ENCODE measurements around the gene UBE2K. TPM values are rescaled to one million over a fixed set of nuclear protein-coding genes. Genes with fewer than 3 reads are reported as not detected.

UBE2K gene
- total and polyA plus RNA-seq, 2 experiments from 2014 or later, result 26.7 to 127 TPM

- no peaks in the 10 kb centered on the region for H3K9me2 ChIP-seq (ENCODE audit: insufficient read depth)
- H3K27me3 ChIP-seq (replicated peaks; ENCODE audit: insufficient read depth), result no peaks in the 10 kb centered on the region
- no peak overlapping the region for H3K4me3 ChIP-seq
- H3K9me3 ChIP-seq (ENCODE audit: low read depth), result no peaks in the 10 kb centered on the region
- no peaks in the 10 kb centered on the region for H3K36me3 ChIP-seq (ENCODE audit: low read depth)
- TF ChIP-seq EZH2phosphoT487 (IDR thresholded peaks at IDR 0.05; ENCODE audit: insufficient read depth, low read depth), result no peak
- no peak for TF ChIP-seq EZH2 (IDR thresholded peaks at IDR 0.05; ENCODE audit: insufficient read depth, poor library complexity, severe bottlenecking)
- peak; percentile 50 for DNase-seq
- 78 to 82% methylated on average over 6 to 7 of the region's 7 CpGs for WGBS, 2 experiments (ENCODE audit: low coverage in 1 of 2, low lambda C conversion rate in 2 of 2, missing lambda C conversion rate in 2 of 2)
- no peak overlapping the region for H3K9ac ChIP-seq
- no peaks in the 10 kb centered on the region for H4K20me1 ChIP-seq (ENCODE audit: insufficient read depth)
- H3K4me1 ChIP-seq (ENCODE audit: insufficient read depth), result no peaks in the 10 kb centered on the region
- no peak overlapping the region for H3K27ac ChIP-seq
- H3F3A ChIP-seq (ENCODE audit: insufficient read depth), result peaks cover 15% of the 10 kb centered on the region; the same call in 1 of the 2 replicates
- in situ Hi-C loops (cut with MboI), result no loop called here
- no peak overlapping the region for H3K4me2 ChIP-seq (ENCODE audit: unreplicated experiment)
- no peaks in the 10 kb centered on the region for H3K79me2 ChIP-seq (ENCODE audit: insufficient read depth)
- H2AFZ ChIP-seq, result no peak overlapping the region
These were observed 116.7 kb downstream of the UBE2K start for GRCh38 chr4:39814403-39815185.

GRCh38 chr4:39818646-39819045 is 120.7 kb downstream of the UBE2K start:
- TF ChIP-seq EZH2 (IDR thresholded peaks at IDR 0.05; ENCODE audit: insufficient read depth, poor library complexity, severe bottlenecking), result no peak
- no peak for TF ChIP-seq EZH2phosphoT487 (IDR thresholded peaks at IDR 0.05; ENCODE audit: insufficient read depth, low read depth)
- whole genome bisulfite sequencing, 2 experiments (ENCODE audit: low coverage in 1 of 2, low lambda C conversion rate in 2 of 2, missing lambda C conversion rate in 2 of 2), result 89 to 90% methylated on average over 5 of the region's 5 CpGs
- H3K4me3 ChIP-seq, result no peak overlapping the region

GRCh38 chr4:39820186-39820585 is 122.2 kb downstream of the UBE2K start:
- H3K4me2 ChIP-seq (ENCODE audit: unreplicated experiment), result no peak overlapping the region
- no peaks in the 10 kb centered on the region for H3K9me2 ChIP-seq (ENCODE audit: insufficient read depth)
- H3K36me3 ChIP-seq (ENCODE audit: low read depth), result peaks cover 7% of the 10 kb centered on the region
- H2AFZ ChIP-seq, result no peak overlapping the region
- peaks cover 5% of the 10 kb centered on the region for H3K4me1 ChIP-seq (ENCODE audit: insufficient read depth)
- no peak for TF ChIP-seq EZH2phosphoT487 (IDR thresholded peaks at IDR 0.05; ENCODE audit: insufficient read depth, low read depth)
- TF ChIP-seq EZH2 (IDR thresholded peaks at IDR 0.05; ENCODE audit: insufficient read depth, poor library complexity, severe bottlenecking), result no peak
- H3F3A ChIP-seq (ENCODE audit: insufficient read depth), result peaks cover 20% of the 10 kb centered on the region; the same call in 1 of the 2 replicates
- H3K27me3 ChIP-seq (replicated peaks; ENCODE audit: insufficient read depth), result no peaks in the 10 kb centered on the region
- H4K20me1 ChIP-seq (ENCODE audit: insufficient read depth), result no peaks in the 10 kb centered on the region
- in situ Hi-C loops (cut with MboI), result no loop called here
- no peak overlapping the region for H3K4me3 ChIP-seq
- no peak overlapping the region for H3K9ac ChIP-seq
- H3K9me3 ChIP-seq (ENCODE audit: low read depth), result no peaks in the 10 kb centered on the region
- no peak for DNase-seq
- 0 out of 2 replicates have a peak, but pooled peaks cover 6% of the 10 kb centered on the region for H3K79me2 ChIP-seq (ENCODE audit: insufficient read depth)
- H3K27ac ChIP-seq, result no peak overlapping the region
- WGBS, 2 experiments (ENCODE audit: low coverage in 1 of 2, low lambda C conversion rate in 2 of 2, missing lambda C conversion rate in 2 of 2), result 74 to 83% methylated on average over 5 of the region's 5 CpGs

More at GRCh38 chr4:39818646-39819045, 120.7 kb downstream of the UBE2K start:
- no peak for DNase-seq
- no peaks in the 10 kb centered on the region for H3K27me3 ChIP-seq (replicated peaks; ENCODE audit: insufficient read depth)
- H3F3A ChIP-seq (ENCODE audit: insufficient read depth), result peaks cover 13% of the 10 kb centered on the region; the same call in 1 of the 2 replicates
- H3K36me3 ChIP-seq (ENCODE audit: low read depth), result no peaks in the 10 kb centered on the region; the same call in 1 of the 2 replicates
- no peak overlapping the region for H3K9ac ChIP-seq
- no peaks in the 10 kb centered on the region for H3K79me2 ChIP-seq (ENCODE audit: insufficient read depth)
- H3K9me3 ChIP-seq (ENCODE audit: low read depth), result no peaks in the 10 kb centered on the region
- H2AFZ ChIP-seq, result no peak overlapping the region
- H3K27ac ChIP-seq, result no peak overlapping the region
- no peaks in the 10 kb centered on the region for H4K20me1 ChIP-seq (ENCODE audit: insufficient read depth)
- no peak overlapping the region for H3K4me2 ChIP-seq (ENCODE audit: unreplicated experiment)
- peaks cover 5% of the 10 kb centered on the region for H3K4me1 ChIP-seq (ENCODE audit: insufficient read depth)
- in situ Hi-C loops (cut with MboI), result no loop called here
- H3K9me2 ChIP-seq (ENCODE audit: insufficient read depth), result no peaks in the 10 kb centered on the region

- Histone ChIP-seq H2AFZ (no peak overlapping the region), H3K4me3 (no peak overlapping the region), H3K9me3 (ENCODE audit: low read depth) (no peaks in the 10 kb centered on the region), H3F3A (ENCODE audit: insufficient read depth) (peaks cover 10% of the 10 kb centered on the region; the same call in 1 of the 2 replicates), H3K27ac (no peak overlapping the region), H3K9me2 (ENCODE audit: insufficient read depth) (no peaks in the 10 kb centered on the region), H4K20me1 (ENCODE audit: insufficient read depth) (no peaks in the 10 kb centered on the region), H3K27me3 (replicated peaks; ENCODE audit: insufficient read depth) (no peaks in the 10 kb centered on the region), H3K79me2 (ENCODE audit: insufficient read depth) (0 out of 2 replicates have a peak, but pooled peaks cover 6% of the 10 kb centered on the region), H3K4me2 (ENCODE audit: unreplicated experiment) (no peak overlapping the region), H3K9ac (no peak overlapping the region), H3K36me3 (ENCODE audit: low read depth) (peaks cover 12% of the 10 kb centered on the region), H3K4me1 (ENCODE audit: insufficient read depth) (peaks cover 5% of the 10 kb centered on the region)
- WGBS, 2 experiments (ENCODE audit: low coverage in 1 of 2, low lambda C conversion rate in 2 of 2, missing lambda C conversion rate in 2 of 2), result 95 to 99% methylated on average over 9 of the region's 9 CpGs
- no peak for TF ChIP-seq EZH2 (IDR thresholded peaks at IDR 0.05; ENCODE audit: insufficient read depth, poor library complexity, severe bottlenecking)
- TF ChIP-seq EZH2phosphoT487 (IDR thresholded peaks at IDR 0.05; ENCODE audit: insufficient read depth, low read depth), result no peak
- no peak for DNase-seq
- in situ Hi-C loops (cut with MboI), result no loop called here
These were observed 124.0 kb downstream of the UBE2K start for GRCh38 chr4:39821951-39822350.
